Measurements from ENCODE around the gene SLC25A18.
"Not testable (repeated sequence)": the region's sequence is repeated elsewhere in the genome, so short reads cannot be mapped to it uniquely, and the experiment has no call there.

Gene SLC25A18, protein sequence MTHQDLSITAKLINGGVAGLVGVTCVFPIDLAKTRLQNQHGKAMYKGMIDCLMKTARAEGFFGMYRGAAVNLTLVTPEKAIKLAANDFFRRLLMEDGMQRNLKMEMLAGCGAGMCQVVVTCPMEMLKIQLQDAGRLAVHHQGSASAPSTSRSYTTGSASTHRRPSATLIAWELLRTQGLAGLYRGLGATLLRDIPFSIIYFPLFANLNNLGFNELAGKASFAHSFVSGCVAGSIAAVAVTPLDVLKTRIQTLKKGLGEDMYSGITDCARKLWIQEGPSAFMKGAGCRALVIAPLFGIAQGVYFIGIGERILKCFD

GRCh38 chr22:17562906-17563870 is at the start of gene SLC25A18:
Gene SLC25A18 (plus strand): TSS chr22:17563498. CDS start chr22:17579945, 16,447 bp downstream.
- DNase-seq = no peak

DNA sequence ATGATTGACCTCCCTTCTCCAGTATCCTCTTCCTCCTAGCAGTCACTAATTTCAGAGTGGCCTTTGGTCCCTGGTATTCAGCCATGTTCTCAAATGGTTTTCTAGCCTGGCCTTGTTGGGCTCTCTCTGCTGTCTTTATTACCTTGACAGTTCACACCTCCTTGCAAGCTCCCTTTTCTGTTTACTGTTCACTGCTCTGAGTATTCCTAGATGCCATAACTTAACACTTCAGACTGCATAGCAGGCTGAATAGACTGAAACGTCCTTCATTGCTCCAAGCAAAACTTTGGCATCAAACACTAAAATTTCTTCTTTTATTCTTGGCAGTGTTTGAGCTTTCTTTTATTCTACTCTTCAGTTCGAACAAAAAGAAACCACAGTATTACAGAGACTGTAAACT is 49.7 kb upstream of the SLC25A18 start:
- no peak for DNase-seq

DNA sequence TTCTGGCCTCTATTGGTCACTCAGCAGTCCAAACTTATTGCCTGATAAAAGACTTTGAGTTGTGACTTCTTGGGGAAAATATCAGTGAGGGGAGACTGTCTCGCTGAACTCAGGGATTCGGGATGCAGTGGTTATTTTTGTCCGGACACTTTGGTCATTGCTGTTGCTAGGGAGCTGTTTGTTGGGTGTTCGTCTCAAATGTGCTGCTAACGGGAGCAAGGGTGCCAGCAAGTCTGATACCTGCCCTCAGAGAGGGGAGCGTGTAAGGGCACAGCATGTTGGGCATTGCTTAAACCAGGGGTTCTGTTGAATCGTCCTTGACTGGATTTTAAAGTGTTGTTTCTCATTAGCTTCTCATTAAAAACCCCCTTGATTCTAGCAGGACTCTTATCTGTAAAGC is 49.2 kb upstream of the SLC25A18 start:
- DNase-seq = no peak

DNA sequence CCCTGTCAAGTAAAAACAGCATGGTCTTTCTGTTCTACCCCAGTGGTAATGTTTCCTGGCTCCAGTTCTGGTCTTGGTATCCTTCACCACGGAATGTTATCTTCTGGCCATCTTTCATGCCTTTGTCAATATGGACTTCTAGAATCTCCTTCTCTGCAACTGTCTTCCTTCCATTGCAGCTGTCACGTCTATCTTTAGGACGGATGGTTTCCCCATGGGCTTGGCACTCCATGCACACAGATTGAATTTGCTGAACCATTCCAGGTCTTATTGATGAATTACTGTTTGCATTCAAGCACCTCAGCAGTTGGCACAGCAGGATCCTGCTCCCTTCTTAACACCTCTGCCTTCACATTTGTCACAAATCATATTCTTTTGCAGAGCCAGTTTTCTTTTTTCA is 44.9 kb upstream of the SLC25A18 start:
- no peak for DNase-seq

DNA sequence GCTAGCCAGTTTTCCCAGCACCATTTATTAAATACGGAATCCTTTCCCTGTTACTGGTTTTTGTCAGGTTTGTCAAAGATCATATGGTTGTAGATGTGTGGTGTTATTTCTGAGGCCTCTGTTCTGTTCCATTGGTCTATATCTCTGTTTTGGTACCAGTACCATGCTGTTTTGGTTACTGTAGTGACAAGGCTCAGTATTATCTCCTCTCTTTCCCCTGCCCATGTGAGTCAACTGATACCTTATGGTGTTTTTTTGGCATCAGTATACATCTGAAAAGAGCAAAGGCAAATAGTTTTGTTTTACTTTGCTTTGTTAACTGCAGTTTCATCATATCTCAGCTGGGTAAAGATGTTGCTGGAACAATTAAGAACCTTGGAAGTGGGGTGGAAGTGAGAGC is 41.3 kb upstream of the SLC25A18 start:
- not testable (repeated sequence) for DNase-seq

DNA sequence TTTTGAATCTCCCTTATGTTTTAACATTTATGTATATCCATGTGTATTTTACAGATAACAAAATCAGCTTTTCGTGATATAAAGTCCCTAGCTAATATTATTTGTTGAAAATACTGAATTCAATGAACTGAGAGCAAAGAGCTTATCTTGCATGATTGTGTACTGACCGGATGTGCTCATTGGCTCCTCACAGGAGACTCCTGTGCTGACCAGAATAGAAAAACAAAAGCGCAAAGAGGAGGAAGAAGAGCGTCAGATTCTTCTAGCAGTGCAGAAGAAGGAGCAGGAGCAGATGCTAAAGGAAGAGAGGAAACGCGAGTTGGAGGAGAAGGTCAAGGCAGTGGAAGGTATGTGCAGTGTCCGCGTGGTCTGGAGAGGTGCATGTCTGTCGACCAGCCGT is 39.4 kb upstream of the SLC25A18 start:
- no peak for DNase-seq

DNA sequence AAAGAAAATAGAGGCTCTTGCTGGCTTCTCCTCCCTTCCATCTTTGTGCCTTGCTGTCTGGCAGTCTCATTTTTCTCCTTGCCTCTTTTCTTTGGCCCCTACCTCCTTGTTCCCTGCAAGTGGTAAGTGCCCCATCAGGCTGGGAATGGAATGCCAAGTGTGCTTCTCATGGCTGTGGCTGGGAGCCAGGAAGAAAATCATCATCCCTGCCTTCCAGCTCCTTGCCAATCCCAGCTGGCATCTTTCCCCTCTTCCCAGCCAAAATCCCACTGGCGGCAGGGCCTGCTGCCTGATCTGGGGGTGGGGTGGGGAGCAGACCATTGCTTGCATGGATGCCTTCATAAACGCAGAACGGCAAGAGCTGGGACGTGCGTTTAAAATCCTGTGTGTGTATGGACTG is 27.0 kb upstream of the SLC25A18 start:
- no peak for DNase-seq

GRCh38 chr22:17537155-17537554 is 26.1 kb upstream of the SLC25A18 start:
- DNase-seq = no peak

GRCh38 chr22:17540481-17540880 is 22.8 kb upstream of the SLC25A18 start:
- no peak for DNase-seq

DNA sequence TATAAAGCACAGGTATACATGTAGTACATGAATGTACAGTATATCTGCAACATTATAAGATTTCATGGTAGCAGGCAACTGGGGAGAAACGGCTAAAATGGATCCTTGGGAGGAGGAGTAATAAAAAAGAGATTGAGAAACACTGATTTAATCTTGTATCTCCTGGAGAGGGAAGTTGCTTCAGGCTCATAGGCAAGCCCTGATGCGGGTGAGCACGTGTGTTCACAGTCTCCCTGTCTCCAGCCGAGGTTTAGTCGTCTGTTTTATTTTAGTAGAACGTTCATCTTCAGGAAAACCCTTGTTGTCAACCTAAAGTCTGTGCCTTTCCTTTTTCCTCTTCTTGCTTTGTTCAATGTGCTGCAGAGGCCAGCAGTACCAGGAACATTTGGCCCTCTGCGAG is 21.8 kb upstream of the SLC25A18 start:
- DNase-seq = no peak

DNA sequence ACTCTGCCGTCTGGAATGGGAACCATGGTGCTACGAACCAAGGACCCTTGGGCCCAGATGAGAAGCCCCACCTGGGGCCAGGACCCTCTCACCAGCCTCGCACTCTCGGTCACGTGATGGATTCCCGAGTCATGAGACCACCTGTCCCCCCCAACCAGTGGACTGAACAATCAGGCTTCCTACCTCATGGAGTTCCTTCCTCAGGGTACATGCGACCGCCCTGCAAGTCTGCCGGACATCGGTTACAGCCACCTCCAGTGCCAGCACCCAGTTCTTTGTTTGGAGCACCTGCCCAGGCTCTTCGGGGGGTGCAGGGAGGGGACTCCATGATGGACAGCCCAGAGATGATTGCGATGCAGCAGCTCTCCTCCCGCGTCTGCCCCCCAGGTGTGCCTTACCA is 20.8 kb upstream of the SLC25A18 start:
- no peak for DNase-seq

GRCh38 chr22:17548010-17548755 is 15.1 kb upstream of the SLC25A18 start:
- DNase-seq = no peak

DNA sequence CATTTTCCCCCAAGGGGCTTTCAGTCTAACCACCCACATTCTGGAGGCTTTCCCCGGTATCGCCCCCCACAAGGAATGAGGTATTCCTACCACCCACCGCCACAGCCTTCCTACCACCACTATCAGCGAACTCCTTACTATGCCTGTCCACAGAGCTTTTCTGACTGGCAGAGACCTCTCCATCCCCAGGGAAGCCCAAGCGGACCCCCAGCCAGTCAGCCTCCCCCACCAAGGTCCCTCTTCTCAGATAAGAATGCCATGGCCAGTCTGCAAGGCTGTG is 14.6 kb upstream of the SLC25A18 start:
- DNase-seq = no peak

DNA sequence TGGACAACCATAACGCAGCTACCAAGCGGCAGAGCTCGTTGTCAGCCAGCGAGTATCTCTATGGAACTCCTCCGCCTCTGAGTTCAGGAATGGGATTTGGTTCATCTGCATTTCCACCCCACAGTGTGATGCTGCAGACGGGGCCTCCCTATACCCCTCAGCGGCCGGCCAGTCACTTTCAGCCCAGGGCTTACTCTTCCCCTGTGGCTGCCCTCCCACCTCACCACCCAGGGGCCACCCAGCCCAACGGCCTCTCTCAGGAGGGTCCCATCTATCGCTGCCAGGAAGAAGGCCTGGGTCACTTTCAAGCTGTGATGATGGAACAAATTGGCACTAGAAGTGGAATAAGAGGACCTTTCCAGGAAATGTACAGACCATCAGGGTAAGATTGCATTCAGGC is 14.1 kb upstream of the SLC25A18 start:
- DNase-seq = no peak

DNA sequence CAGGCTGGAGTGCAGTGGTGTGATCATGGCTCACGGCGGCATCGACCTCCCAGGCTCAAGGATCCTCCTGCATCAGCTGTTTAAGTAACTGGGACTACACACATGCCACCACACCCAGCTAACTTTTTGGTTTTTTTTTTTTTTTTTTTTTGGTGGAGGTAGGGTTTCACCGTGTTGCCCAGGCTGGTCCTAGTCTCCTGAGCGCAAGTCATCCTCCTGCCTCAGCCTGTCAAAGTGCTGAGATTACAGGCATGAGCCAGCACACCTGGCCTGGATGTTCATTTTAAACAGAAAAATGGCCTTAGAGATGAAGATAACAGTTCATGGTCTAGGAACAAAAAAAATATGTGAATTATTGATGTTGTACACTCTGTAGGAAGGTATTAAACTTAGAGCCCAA is 13.6 kb upstream of the SLC25A18 start:
- DNase-seq = no peak

DNA sequence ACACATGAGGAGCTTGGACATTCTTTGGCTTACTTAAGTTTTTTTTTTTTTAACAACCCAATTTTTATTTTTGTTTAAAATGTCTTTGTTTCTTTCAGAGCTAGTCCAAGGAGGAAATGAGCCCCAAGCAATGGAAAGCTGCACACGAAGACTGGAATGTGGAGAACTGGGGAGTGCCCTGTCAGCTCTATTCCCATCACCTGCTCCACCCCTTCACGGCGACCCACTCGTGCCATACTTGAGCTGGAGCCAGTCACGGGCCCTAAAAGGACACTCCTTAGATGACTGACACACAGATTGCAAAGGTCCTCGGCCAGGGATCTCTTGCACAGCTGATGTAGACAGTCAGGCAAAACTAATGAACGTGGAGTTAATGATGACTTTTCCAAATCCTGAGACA is 10.6 kb upstream of the SLC25A18 start:
- DNase-seq = no peak

DNA sequence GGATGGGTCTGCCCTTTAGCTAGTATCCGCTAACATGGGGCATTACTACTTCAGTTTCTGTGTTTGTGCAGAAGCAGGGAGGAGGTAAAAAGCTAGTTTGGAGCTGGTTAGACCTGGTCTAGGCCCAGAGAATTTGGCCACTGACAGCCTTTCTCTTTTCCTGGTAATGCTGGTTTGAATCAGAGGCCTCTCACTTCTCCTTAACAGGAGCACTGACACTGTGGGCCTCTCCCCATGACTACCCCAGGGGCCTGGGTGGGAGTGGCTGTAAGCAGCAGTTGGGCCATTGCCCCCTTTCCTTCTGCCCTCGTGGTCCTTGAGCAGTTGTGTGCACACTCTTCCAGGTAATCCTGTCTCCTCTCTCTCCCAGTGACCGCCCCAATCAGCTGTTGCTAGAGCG is 8.5 kb upstream of the SLC25A18 start:
- no peak for DNase-seq

- DNase-seq = no peak
Observed at GRCh38 chr22:17559188-17559587, 4.1 kb upstream of the SLC25A18 start.

DNA sequence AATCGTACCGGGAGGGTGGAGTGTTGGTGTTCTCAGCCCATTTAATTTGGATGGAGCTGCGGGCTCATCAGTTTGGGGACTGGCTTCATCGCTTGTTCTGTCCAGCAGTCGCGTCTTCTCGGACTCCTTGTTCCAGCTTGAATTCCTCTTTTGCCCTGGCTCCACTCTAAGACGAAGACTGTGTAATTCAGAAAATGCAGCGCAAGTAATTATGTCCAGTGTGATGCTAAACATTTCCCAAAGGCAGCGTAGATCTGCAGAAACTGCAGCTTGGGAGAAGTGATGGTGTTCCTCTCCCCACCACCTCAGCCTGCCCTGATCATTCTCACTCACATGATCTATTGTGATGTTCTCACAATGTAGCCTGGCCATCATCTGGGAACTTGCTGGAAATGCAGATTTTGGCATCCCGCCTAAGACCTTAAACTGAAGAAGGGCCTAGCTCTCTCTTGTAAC is 666 bp downstream of the SLC25A18 start:
- DNase-seq = no peak

DNA sequence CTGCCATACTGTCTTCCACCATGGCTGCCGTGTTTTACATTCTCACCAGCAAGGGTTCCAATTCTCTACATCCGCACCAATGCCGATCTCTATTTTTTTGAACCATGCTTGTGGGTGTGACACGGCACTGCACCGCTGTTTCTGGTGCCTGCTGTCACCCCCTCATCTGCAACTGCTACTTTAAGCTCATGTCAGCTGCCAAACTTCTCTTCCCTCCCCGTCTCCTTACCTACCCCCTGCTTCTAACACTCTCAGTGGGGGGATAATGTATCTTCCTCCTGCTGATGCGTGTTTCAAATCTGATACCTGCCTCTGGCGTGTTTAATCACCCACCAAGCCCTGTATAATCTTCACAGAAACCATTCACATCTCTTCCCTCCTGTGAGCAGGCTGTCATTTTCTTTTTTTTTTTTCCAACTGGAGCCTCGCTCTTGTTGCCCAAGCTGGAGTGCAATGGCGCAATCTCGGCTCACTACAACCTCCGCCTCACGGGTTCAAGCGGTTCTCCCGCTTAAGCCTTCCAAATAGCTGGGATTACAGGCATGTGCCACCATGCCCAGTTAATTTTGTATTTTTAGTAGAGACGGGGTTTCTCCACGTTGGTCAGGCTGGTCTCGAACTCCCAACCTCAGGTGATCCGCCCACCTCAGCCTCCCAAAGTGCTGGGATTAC is 2.9 kb downstream of the SLC25A18 start:
- DNase-seq = not testable (repeated sequence)

GRCh38 chr22:17566776-17567175 is 3.5 kb downstream of the SLC25A18 start:
- no peak for DNase-seq

DNA sequence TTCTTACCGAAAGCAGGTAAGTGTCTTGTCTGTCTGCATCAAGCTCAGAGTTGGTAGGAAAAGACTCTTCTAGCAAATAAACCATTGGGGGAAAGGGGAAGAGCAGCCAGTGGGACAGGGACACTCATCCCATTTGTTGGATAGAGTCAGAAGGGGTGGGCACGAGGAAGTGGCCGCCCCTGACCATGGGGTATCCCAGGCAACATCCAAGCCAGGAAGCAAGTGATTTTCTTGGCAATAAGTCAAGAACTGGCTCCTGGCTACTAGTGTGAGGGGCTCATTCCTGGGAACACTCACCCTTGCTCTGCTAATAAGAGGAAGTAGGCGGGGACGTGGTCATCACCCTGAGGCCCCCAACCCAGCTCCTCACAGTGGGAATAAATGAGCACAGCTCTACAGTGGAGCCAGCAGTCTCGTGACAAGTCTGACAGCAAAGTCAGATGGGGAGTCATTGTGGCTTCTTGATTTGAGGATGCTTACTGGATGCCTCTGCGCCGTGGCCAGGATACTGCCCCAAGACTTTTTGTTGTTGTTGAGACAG is 6.7 kb downstream of the SLC25A18 start:
- DNase-seq = no peak

All from CD4-positive, alpha-beta T cell treated with Interleukin-12 subunit alpha and Interleukin-12 subunit beta, for 1 hour (primary cell).